SW480 (cell line): ENCODE results near the gene ZNF598.

ENCODE experiments used
- DNase-seq: peaks from one replicate; pipeline ENCODE4 v3.0.0-alpha.2; 2016; ENCODE audit warnings: low spot score

ZNF598 gene

GRCh38 chr16:2009791-2010510 is at the start of gene ZNF598:
Gene ZNF598 (minus strand): TSS chr16:2009821.
- DNase-seq: peak; percentile 85

GRCh38 chr16:2058872-2059271 is 49.3 kb upstream of the ZNF598 start:
- no peak for DNase-seq

GRCh38 chr16:2058420-2058819 is 48.8 kb upstream of the ZNF598 start:
- DNase-seq: no peak

- DNase-seq: no peak
Observed at GRCh38 chr16:2057438-2057837, 47.8 kb upstream of the ZNF598 start.

GRCh38 chr16:2056681-2057407 is 47.2 kb upstream of the ZNF598 start:
- DNase-seq: no peak

- DNase-seq: no peak
Observed at GRCh38 chr16:2056077-2056476, 46.5 kb upstream of the ZNF598 start.

GRCh38 chr16:2054543-2055245 is 45.1 kb upstream of the ZNF598 start:
- DNase-seq: no peak

- DNase-seq: no peak
Observed at GRCh38 chr16:2053897-2054296, 44.3 kb upstream of the ZNF598 start.

GRCh38 chr16:2053211-2053610 is 43.6 kb upstream of the ZNF598 start:
- no peak for DNase-seq

- no peak for DNase-seq
Observed at GRCh38 chr16:2048116-2048543, 38.5 kb upstream of the ZNF598 start.

GRCh38 chr16:2047330-2048115 is 37.9 kb upstream of the ZNF598 start, which contains the start of the genes NTHL1 and TSC2:
Gene NTHL1 (minus strand): TSS chr16:2047834. CDS start chr16:2047823, 11 bp downstream.
Gene TSC2 (plus strand): TSS chr16:2047985. CDS start chr16:2048616, 631 bp downstream.
- DNase-seq: peak; percentile 94

GRCh38 chr16:2046893-2047329 is 37.3 kb upstream of the ZNF598 start:
- no peak for DNase-seq

- no peak for DNase-seq
Observed at GRCh38 chr16:2045965-2046892, 36.6 kb upstream of the ZNF598 start.

- no peak for DNase-seq
Observed at GRCh38 chr16:2044541-2044940, 34.9 kb upstream of the ZNF598 start.

GRCh38 chr16:2043667-2044451 is 34.2 kb upstream of the ZNF598 start:
- no peak for DNase-seq

GRCh38 chr16:2042986-2043666 is 33.5 kb upstream of the ZNF598 start:
- DNase-seq: no peak

- DNase-seq: no peak
Observed at GRCh38 chr16:2042171-2042985, 32.8 kb upstream of the ZNF598 start.

- peak; percentile 80 for DNase-seq
Observed at GRCh38 chr16:2040787-2041522, 31.3 kb upstream of the ZNF598 start.
